Epidermal melanocyte (primary cell): Measurements from ENCODE around the gene NMRK2.
"Not testable (repeated sequence)": the region's sequence is repeated elsewhere in the genome, so short reads cannot be mapped to it uniquely, and the experiment has no call there.

Experiments used
- DNase-seq: peaks from one replicate; pipeline ENCODE4 v3.0.0; 2011; ENCODE audit warnings: low spot score; ENCODE audit not compliant: insufficient read length

The NMRK2 gene

GRCh38 chr19:3936506-3937442 is 3.9 kb downstream of the NMRK2 start:
- DNase-seq, result no peak

DNA sequence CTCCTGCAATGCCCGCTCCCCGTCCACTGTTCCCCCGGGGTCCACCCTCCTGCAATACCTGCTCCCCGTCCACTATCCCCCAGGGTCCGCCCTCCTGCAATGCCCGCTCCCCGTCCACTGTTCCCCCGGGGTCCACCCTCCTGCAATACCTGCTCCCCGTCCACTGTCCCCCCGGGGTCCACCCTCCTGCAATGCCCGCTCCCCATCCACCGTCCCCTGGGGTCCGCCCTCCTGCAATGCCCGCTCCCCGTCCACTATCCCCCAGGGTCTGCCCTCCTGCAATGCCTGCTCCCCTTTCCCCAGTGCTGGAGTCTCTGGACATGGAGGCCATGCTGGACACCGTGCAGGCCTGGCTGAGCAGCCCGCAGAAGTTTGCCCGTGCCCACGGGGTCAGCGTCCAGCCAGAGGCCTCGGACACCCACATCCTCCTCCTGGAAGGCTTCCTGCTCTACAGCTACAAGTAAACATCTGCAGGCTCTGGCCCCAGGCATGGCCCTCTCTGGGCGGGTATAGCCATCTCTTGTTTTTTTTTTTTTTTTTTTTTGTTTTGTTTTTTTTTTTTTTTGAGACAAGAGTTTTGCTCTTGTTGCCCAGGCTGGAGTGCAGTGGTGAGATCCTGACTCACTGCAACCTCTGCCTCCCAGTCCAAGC is 5.6 kb downstream of the NMRK2 start:
- DNase-seq, result not testable (repeated sequence)

DNA sequence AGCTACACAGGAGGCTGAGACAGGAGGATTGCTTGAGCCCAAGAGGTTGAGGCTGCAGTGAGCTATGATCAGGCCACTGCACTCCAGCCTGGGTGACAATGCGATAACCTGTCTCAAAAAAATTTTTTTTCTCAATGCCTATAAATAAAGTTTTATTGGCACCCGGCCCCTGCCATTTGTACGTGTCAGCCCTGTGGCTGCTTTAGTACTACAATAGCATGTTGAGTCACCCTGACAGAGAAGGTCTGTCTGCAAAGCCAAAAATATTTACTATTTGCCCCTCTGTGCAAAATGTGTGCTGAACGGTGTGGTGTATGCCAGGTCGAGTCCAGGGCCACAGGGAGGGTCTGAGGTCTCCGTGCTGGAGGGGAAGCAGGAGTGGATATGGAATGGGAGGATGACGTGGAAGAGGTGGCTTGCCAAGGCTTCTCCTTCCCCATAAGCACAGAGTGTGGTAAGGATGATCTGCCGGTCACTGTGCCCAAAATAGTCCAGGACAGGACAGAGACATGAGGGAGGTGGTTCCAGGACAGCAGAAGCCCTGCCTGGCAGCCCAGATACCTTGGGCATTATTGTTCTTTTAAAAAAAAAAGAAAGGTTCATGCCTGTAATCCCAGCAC is 10.0 kb downstream of the NMRK2 start:
- no peak for DNase-seq

DNA sequence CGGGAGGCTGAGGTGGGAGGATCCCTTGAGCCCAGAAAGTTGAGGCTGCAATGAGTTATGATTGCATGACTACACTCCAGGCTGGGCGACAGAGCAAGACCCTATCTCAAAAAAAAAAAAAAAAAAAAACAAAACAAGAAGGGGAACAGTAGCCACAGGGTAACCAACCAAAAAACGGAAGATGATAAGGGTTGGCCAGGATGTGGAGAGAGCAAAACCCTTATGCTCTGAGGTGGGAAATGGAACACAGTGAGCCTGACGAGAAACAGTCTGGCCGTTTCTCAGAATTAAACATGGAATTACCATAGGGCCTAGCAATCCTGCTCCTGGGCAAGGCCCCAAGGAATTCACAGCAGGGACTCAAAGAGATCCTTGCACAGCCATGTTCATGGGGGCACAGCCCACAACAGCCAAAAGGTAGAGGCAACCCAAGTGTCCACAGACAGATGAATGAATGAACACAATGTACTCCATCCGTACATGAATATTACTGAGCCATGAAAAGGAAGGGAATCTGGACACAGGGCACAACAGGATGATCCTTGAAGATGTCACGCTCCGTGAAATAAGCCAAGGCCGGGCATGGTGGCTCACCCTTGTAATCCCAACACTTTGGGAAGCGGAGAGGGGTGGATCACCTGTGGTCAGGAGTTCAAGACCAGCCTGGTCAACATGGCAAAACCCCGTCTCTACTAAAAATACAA is 11.3 kb downstream of the NMRK2 start:
- DNase-seq, result no peak

DNA sequence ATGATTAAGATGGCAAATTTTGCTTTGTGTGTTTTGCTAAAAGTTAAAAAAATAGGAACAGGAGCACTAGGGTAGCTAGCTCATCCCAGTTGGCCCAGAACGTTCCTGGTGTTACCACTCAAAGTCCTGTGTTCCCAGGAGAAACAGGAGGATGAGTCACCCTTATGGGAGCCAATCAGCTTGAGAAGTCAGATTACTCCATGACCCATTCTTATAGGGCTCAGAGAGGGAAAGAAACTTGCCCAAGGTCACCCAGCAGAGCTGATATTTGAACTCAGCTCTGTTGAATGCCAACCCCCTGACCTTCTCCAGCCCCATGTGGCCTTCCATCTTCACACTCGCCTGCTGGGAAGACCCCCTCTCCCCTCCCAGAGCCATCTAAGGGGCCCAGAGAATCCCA is 13.0 kb downstream of the NMRK2 start:
- no peak for DNase-seq

DNA sequence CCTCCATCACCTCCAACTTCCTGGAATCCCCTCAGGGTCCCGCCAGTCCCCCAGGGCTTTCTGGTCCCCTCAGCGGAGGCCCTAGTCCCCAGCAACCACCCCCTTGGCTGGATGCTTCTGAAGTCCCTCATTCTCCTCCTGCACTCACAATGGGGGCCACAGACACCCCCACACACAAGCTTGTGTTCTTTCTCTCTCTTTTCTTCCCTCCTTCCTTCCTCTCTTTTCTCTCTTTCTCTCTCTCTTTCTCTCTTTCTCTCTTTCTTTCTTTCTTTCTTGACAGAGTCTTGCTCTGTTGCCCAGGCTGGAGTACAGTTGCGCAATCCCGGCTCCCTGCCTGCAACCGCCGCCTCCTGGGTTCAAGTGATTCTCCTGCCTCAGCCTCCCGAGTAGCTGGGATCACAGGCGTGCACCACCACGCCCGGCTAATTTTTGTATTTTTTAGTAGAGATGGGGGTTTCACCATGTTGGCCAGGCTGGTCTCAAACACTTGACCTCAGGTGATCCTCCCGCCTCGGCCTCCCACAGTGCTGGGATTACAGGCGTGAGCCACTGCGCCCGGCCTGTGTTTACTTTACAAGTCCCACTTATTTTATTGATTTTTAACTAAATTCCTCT is 14.6 kb downstream of the NMRK2 start:
- DNase-seq, result not testable (repeated sequence)

GRCh38 chr19:3949294-3949693 is 16.4 kb downstream of the NMRK2 start:
- DNase-seq, result no peak

- DNase-seq, result no peak
Observed at GRCh38 chr19:3949997-3950859, 17.4 kb downstream of the NMRK2 start.

- no peak for DNase-seq
Observed at GRCh38 chr19:3950871-3951861, 18.3 kb downstream of the NMRK2 start.

GRCh38 chr19:3952755-3953276 is 19.9 kb downstream of the NMRK2 start:
- not testable (repeated sequence) for DNase-seq

DNA sequence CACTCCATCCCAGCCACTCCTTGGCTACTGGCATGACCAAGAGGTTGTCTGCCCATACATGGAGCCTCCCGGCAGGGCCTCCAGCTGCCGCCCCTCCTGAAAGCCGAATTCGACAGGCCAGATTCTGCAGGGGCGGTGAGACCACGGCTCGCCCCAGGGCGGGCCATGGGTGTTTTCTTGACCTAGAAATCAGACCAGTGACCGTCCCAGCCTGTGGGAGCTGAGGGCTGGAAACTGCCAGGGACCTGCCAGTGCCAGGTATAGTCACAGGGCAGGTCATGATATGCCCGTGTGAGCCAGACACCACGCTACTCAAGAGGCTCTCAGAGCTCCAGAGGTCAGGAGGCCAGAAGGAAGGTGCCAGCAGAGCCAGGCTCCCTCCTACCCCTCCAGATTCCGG is 21.2 kb downstream of the NMRK2 start:
- no peak for DNase-seq

DNA sequence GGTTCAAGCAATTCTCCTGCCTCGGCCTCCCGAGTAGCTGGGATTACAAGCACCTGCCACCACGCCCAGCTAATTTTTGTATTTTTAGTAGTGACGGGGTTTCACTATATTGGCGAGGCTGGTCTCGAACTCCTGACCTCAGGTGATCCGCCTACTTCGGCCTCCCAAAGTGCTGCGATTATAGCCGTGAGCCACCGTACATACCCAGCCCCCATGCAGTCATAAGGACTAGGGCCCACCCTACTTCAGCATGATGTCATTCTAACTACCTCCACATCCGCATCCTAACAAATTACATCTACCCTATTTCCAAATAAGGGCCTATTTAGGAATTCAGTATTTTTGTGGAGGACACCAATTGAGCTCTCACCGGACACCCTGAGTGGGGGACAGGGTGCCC is 22.4 kb downstream of the NMRK2 start:
- DNase-seq, result not testable (repeated sequence)

DNA sequence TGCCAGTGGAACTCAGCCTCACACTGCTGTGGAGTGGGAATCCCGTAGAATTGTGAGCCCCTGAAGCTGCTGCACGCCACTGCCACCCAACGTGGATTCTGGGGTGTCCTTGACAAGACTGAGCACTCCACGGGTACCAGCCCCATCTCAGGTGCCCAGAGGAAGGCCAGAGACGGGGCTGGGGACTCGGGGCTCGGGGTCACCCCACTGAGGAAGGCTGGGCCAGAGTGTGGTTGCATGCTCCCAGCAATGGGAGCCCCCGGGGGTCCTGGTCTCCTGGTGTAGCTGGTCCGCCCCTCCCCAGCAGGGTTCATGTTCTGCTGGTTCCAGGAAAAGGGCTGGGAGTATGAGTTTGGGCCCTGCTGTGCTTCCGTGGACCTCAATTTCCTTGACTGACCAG is 22.8 kb downstream of the NMRK2 start:
- DNase-seq, result no peak

DNA sequence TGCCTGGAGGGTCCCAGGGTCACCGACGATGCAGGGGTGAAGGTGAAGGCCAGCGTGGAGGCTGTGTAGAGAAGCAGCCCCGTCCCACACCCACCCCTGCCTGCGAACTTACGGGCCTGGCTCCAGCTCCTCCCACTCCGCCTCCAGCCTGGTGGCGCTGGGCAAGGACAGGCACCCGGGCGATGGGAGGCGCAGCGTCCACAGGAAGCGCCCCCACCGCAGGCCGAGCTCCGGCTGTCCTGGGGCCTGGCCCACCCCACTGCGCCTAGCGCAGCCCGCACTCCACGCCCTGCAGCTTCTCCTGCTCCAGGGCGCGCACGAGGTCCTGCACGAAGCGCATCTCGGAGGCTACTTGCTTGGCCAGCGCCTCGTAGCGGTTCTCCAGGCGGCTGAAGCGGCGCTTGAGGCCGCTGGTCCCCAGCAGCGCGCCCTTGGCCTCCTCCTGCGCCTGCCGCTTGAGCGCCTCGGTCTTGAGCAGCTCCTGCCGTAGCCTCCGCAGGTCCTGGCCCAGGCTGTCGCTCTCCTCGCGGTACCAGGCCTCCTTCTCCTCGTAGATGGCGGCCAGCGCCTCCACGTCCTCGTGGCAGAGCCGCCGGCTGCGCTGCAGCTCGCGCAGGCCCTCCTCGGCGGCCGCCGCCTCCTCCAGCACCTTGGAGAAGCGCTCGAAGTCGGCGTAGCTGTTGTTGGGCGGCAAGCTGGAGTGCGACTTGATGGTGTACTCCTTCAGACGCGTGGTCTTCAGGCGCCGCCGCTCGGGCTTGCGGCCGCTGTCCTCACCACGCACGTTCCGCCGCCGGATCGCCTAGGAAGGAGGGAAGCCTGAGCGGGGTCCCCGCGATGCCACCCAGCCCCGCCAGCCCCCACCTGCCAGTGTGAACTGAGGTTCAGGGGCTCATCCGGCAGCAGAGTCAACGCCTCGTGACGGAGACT is 26.2 kb downstream of the NMRK2 start:
- DNase-seq, result no peak

- DNase-seq, result no peak
Observed at GRCh38 chr19:3959766-3960131, 26.9 kb downstream of the NMRK2 start.

- DNase-seq, result no peak
Observed at GRCh38 chr19:3961007-3961406, 28.1 kb downstream of the NMRK2 start.

- DNase-seq, result no peak
Observed at GRCh38 chr19:3963458-3964255, 30.8 kb downstream of the NMRK2 start.
